AG09309 (cell line): ENCODE measurements around the gene SERPINA3.

Experiments used
- DNase-seq: peaks from one replicate; pipeline ENCODE4 v3.0.0-alpha.2; 2010; ENCODE audit warnings: low read depth
- H3K4me3 ChIP-seq: 2 replicates; pipeline ENCODE4 v1.5.1; 2011; ENCODE audit warnings: mild to moderate bottlenecking, low read depth, low read length, moderate library complexity; ENCODE audit not compliant: control insufficient read depth
- TF ChIP-seq, protein P1 (sequence below): IDR thresholded peaks from 2 replicates; pipeline ENCODE4 v1.5.1; 2011; ENCODE audit warnings: mild to moderate bottlenecking, low read depth, low read length, inconsistent platforms; ENCODE audit not compliant: insufficient read depth, control insufficient read depth; ENCODE audit errors: missing control alignments

SERPINA3 gene

DNA sequence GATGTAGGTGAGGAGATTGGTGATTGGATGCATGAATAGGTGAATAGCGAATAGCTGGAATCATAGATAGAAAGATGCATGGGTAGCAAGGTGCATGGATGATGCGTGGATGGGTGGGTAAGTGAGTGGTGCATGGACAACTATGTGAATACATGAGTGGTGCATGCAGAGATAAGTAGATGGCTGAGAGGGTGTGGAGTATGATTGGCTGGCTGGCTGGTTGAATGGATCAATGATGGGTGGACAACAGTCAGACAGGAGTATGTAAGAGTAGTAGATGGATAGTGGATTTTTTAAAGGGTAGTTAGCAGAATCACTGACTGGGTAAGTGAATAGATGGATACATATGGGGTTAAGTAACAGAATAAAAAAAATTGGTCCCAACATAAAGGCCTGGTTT lies 33.9 kb downstream of the SERPINA3 start:
- H3K4me3 ChIP-seq, result no peak overlapping the region
- TF ChIP-seq, protein P1, sequence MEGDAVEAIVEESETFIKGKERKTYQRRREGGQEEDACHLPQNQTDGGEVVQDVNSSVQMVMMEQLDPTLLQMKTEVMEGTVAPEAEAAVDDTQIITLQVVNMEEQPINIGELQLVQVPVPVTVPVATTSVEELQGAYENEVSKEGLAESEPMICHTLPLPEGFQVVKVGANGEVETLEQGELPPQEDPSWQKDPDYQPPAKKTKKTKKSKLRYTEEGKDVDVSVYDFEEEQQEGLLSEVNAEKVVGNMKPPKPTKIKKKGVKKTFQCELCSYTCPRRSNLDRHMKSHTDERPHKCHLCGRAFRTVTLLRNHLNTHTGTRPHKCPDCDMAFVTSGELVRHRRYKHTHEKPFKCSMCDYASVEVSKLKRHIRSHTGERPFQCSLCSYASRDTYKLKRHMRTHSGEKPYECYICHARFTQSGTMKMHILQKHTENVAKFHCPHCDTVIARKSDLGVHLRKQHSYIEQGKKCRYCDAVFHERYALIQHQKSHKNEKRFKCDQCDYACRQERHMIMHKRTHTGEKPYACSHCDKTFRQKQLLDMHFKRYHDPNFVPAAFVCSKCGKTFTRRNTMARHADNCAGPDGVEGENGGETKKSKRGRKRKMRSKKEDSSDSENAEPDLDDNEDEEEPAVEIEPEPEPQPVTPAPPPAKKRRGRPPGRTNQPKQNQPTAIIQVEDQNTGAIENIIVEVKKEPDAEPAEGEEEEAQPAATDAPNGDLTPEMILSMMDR, result no peak
- DNase-seq, result no peak

DNA sequence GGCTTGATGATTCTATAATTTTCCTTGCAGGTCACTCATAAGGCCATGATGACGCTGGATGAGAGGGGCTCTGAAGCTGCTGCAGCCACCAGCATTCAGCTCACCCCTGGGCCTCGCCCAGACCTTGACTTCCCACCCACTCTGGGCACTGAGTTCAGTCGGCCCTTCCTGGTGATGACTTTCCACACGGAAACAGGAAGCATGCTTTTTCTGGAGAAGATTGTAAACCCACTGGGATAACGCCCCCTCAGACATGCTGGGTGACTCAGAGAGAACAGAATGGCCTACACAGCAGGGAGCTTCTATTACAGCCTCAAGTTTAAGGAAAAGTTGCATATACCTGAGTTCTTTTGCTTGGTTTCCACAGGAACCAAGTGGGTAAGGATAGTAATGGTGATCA lies 34.3 kb downstream of the SERPINA3 start:
- DNase-seq, result no peak
- TF ChIP-seq, protein P1, result no peak

DNA sequence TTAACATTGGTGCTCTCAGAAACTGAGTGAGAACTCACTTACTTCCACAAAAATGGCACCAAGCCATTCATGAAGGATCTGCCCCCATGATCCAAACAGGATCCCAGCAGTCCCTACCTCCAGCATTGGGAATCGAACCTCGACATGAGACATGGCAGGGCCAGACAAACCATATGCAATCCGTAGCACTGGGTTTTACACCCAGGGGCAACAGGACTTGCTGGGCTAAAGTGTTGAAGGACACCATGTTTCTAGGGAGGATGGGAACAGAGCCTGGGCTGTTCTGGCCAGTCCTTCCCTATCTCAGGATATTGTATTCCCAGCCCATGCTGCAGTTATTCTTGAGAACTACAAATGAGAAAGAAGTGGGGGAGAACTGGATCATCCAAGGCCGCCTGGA lies 36.6 kb downstream of the SERPINA3 start:
- no peak for DNase-seq
- no peak overlapping the region for H3K4me3 ChIP-seq
- TF ChIP-seq, protein P1, result no peak

More for the DNA sequence above, 34.3 kb downstream of the SERPINA3 start:
- no peak overlapping the region for H3K4me3 ChIP-seq

DNA sequence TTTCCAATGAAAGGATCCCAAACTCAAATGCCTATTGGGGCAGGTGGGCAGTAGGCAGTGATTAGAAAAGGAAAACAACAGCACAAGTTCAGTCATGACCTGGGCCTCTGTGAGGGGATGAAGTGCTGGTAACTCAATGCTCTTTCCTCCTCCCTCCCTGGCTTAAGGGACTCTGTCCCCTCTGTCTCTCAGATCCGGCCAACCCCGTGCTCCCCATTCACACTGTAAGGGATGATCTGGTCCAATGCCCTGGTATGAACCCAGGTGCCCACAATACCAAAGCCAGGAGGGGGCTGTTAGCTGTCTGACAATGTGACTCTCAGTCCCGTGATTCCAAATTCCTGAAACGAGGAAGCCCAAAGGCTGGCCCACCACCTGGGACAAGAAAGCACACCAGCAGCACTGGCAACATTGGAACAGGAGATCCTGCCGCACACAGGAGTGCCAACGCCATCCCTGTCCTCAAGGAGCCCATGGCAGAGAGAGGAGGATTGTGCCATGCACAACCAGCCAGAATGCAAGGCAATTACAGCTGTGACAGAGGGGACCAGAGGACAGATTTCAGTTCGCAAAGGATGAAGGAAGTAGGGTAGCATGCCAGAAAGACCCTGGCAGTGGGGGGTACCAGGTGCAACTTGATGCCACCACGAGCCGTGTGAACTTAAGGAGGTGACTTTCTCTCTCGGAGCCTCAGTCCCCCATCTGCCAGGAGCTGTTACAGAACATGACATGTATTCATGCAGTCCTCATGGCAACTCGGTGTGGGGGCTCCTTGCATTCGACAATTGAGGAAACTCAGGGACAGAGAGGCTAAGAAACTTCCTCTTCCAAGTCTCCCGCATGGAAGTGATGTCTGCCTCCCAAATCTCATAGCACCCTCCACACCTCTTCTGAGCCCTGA lies 37.6 kb downstream of the SERPINA3 start:
- H3K4me3 ChIP-seq, result no peak overlapping the region
- no peak for DNase-seq
- TF ChIP-seq, protein P1, result no peak

DNA sequence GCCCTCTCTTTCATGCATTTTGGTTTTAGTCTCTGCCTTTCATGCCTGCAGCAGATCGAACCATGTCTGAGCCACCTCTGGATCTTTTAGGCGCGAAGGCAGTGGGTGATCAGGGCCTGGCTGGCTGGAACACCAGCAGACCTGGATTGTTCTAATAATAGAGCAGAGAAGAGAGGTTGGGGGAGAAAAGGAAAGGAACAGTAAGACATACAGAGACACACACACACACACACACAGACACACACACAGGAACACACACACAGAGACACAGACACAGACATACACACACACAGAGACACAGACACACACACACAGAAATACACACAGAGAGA lies 38.2 kb downstream of the SERPINA3 start:
- no peak for DNase-seq
- TF ChIP-seq, protein P1, result no peak
- no peak overlapping the region for H3K4me3 ChIP-seq

DNA sequence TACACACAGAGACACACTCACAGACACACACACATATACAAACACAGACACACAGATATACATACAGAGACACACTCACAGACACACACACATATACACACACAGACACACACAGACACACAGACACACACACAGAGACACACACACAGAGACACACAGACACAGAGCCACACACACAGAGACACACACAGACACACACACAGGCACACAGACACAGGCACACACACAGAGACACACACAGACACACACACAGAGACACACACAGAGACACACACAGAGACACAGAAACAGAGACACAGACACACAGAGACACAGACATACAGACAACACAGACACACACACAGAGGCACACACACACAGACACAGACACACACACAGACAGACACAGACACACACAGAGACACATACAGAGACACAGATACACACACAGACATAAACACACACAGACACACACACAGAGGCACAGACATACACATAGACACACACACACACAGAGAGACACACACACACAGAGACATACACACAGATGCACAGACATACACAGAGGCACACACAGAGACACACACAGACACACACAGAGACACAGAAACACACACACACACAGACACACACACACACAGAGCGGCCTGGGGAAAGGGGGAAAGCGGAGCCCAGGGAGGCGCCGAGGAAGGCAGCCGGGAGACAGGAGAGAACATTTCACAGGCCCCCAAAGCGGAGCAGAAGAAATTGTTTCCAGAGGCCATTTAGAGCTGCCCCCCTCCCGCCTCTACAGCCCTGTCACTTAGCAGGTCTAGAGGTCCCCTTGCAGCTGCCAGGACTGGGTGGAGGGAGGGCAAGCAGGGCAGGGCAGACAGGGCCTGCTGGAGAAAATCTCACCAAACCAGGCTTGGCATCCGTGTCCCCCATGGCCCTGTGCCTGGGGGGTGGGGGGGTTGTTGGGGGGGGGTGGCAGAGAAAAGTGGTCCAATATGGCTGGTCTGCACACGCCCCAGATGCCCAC lies 38.9 kb downstream of the SERPINA3 start:
- TF ChIP-seq, protein P1, result no peak
- H3K4me3 ChIP-seq, result no peak overlapping the region
- DNase-seq, result no peak
